Activated naive CD4-positive, alpha-beta T cell treated with anti-CD3 and anti-CD28 coated beads, Interleukin-2, amount 10 ng/mL, durations not matched to agents 7 days and 5 days (primary cell): ENCODE results near the gene CDT1.
A peak's percentile ranks its signal among the peaks of the same experiment; 100 is the strongest.

Experiments
- CTCF ChIA-PET: fragments of 350-600 bp; sonication (Branson Sonifier 250); formaldehyde crosslinking; loops from one replicate; lab custom pipeline; 2021; ENCODE audit warnings: antibody characterized with exemption; lab: Charles Lee
- DNase-seq: peaks from one replicate; pipeline ENCODE4 v3.0.0-alpha.2; 2020
- H3K27ac Mint-ChIP-seq: one replicate; pipeline ENCODE4 v1.8.0; 2021; ENCODE audit warnings: mild to moderate bottlenecking, moderate library complexity, mixed read lengths
- H3K27me3 Mint-ChIP-seq: one replicate; pipeline ENCODE4 v1.8.0; 2021; ENCODE audit warnings: mild to moderate bottlenecking, mixed read lengths
- H3K36me3 Mint-ChIP-seq: one replicate; pipeline ENCODE4 v1.8.0; 2021; ENCODE audit warnings: mixed read lengths
- H3K4me1 Mint-ChIP-seq: one replicate; pipeline ENCODE4 v1.8.0; 2021; ENCODE audit warnings: mixed read lengths
- H3K4me3 Mint-ChIP-seq: one replicate; pipeline ENCODE4 v1.8.0; 2021; ENCODE audit warnings: mild to moderate bottlenecking, moderate library complexity, mixed read lengths
- H3K9me3 Mint-ChIP-seq: one replicate; pipeline ENCODE4 v1.8.0; 2021; ENCODE audit warnings: mixed read lengths

Gene CDT1

DNA sequence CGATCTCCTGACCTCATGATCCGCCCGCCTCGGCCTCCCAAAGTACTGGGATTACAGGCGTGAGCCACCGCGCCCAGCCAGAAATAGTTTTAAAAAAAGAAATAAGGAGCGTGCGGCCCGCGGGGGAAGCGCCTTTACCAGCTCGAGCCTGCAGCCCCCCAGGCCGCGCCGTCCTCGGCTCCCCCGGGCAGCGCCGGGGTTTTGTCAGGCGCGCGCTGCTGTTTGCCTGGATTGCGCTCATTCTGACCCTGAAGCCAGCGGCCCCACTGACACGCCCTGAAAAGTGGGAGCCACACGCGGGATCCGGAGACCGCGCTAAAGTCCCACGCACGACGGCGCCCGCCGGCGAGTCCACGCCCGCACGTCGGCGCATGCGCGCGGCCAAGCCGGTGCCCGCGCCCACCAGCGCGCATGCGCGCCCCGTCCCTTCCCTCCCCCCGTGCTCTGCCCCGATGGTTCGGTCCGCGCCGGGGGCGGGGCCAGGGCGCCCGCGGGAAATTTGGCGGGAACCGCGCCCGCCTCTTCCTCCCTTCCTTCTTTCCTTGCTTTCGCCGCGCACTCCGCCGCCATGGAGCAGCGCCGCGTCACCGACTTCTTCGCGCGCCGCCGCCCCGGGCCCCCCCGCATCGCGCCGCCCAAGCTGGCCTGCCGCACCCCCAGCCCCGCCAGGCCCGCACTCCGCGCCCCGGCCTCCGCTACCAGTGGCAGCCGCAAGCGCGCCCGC is at the start of gene CDT1:
TSS of gene CDT1 (plus strand) at position 526 of the 724 bp plus-strand sequence. CDS start at position 569, 43 bp downstream.
- CTCF ChIA-PET = interaction anchor here (0.6 to 1.0 kb wide), 2 partner anchors 21 to 22 kb away, joined by 3 to 4 read pairs; no protein-coding TSS in a partner anchor
- H3K4me3 Mint-ChIP-seq = peak within 1 kb of the TSS; percentile 88
- peaks cover 30% of the 10 kb centered on the region for H3K36me3 Mint-ChIP-seq
- H3K27me3 Mint-ChIP-seq = no peaks in the 10 kb centered on the region
- DNase-seq = peak; percentile 84
- no peaks in the 10 kb centered on the region for H3K9me3 Mint-ChIP-seq
- peaks cover 44% of the 10 kb centered on the region for H3K4me1 Mint-ChIP-seq
- H3K27ac Mint-ChIP-seq = peak within 1 kb of the TSS; percentile 94

DNA sequence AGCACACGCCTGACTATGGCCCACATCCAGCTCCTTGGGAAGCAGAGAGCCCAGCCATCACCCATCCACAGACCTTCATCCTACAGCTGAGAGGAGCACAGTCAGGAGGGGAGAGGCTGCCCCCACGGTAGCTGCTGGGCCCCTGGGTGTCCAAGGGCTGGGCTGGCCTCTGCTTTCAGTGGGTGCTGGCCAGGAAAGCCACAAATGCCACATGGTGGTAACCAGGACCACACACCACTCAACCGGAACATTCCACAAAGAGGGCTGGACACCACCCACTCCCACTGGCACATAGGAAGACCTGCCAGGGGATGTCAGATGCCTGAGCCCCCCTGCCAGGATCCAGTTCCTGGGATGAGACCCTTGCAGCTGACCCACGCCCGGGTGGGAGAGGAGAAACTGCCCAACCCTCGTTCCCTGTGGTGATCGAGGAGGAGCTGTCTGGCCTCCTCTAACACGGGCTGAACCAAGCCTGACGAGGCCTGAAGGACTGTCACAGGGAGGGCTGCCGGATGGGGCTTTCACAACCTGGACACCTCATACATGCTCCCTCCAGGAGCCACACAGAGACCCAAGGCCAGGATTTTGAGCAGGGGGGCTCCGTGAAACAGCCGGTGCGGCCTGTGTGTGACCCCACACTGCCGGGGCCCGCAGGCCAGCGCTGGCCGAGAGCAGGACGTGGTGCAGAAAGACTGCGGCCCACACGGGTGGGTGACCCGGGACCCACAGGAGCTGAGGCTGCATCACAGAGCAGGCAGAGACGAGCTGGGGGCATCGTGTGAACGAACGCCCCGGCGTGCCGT is 49.3 kb upstream of the CDT1 start:
- H3K4me1 Mint-ChIP-seq = peaks cover 18% of the 10 kb centered on the region

DNA sequence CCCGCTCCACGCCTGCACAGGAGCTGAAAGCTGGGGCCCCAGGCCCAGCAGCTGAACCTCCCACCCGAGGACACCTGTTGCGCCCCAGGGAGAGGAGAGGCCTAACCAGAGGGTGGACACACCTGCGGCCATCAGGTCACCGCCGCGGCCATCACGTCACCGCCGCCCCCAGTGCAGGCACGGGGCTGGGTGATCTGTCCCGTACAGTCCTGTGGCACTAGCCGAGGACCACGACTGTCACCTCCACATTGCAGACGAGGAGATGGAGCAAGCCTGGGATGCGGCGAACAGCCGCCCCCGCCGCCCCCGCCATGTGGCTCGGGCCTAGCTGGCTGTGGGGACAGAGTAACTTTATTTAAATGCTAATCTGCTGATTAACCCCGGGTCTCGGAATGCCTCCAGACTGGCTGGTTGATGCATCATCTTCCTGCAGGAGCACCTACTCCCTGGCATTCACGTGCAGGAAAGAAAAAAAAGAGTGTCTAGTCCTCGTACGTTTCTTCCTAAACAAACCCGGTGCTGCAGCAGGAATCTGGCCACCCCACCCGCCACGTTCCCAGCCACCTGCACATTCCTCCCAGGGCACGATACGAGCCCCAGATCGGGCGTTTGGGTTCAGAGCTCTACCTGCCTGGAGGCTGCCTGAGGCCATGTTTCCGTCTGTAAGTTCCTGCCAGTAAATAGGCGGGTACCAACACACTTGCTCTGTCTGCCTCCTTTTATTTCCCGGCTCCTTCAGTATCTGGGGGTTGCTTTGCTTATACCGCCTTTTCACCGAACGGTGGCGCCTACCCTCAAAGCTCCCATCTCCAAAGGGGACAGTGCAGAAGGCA is 48.5 kb upstream of the CDT1 start:
- Mint-ChIP-seq H3K9me3 (no peaks in the 10 kb centered on the region), H3K27me3 (no peaks in the 10 kb centered on the region), H3K4me1 (peaks cover 23% of the 10 kb centered on the region), H3K4me3 (no peak overlapping the region), H3K36me3 (peaks cover 12% of the 10 kb centered on the region), H3K27ac (no peak overlapping the region)
- no peak for DNase-seq
- CTCF ChIA-PET = interaction anchor here (1.3 to 1.7 kb wide), 3 partner anchors 12 to 27 kb away, joined by 3 to 7 read pairs (median 5); no protein-coding TSS in a partner anchor

More for the DNA sequence above, 49.3 kb upstream of the CDT1 start:
- Mint-ChIP-seq H3K36me3 (peaks cover 12% of the 10 kb centered on the region), H3K27ac (no peak overlapping the region), H3K4me3 (no peak overlapping the region), H3K9me3 (no peaks in the 10 kb centered on the region), H3K27me3 (no peaks in the 10 kb centered on the region)
- CTCF ChIA-PET = interaction anchor here (1.1 to 1.7 kb wide), 3 partner anchors 11 to 17 kb away, joined by 4 to 7 read pairs (median 5); no protein-coding TSS in a partner anchor
- no peak for DNase-seq

DNA sequence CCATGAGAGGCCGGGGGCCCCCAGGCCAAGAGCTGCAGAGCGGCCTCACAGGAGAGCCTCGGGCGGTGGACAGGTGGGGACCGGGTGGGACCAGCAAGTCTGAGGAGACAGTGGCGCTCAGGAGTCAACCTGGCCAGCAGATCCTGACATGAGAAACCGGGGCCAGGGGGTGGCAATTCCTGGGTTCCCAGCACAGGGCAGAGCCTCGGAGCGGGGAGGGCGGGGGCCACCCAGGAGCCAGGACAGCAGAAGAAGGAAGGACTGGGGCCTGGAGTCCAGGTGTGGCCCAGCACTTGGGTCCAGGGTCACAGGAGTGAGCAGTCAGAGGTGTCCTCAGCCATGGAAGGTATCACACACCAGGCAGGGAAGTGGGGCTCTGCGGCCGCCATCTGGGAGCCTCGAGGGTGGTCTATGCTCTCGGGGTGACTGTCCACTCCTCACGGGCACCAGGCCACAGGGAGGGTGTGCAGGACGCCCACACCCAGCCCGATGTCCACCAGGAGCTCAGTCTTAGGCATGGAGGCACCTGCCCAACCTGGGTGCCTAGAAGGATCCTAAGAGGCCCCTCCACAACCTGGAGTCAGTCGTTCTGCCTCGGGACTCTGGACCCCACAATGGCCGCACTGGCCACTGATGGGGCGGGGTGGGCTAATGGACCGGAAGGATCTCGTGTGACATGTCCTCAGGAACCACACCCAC is 47.7 kb upstream of the CDT1 start:
- DNase-seq = no peak
- peaks cover 27% of the 10 kb centered on the region for H3K4me1 Mint-ChIP-seq
- no peak overlapping the region for H3K27ac Mint-ChIP-seq
- CTCF ChIA-PET = interaction anchor here (1.3 kb wide), 1 partner anchor 26 kb away, joined by 3 read pairs; no protein-coding TSS in a partner anchor
- peaks cover 12% of the 10 kb centered on the region for H3K36me3 Mint-ChIP-seq
- H3K9me3 Mint-ChIP-seq = no peaks in the 10 kb centered on the region
- H3K27me3 Mint-ChIP-seq = no peaks in the 10 kb centered on the region
- no peak overlapping the region for H3K4me3 Mint-ChIP-seq

DNA sequence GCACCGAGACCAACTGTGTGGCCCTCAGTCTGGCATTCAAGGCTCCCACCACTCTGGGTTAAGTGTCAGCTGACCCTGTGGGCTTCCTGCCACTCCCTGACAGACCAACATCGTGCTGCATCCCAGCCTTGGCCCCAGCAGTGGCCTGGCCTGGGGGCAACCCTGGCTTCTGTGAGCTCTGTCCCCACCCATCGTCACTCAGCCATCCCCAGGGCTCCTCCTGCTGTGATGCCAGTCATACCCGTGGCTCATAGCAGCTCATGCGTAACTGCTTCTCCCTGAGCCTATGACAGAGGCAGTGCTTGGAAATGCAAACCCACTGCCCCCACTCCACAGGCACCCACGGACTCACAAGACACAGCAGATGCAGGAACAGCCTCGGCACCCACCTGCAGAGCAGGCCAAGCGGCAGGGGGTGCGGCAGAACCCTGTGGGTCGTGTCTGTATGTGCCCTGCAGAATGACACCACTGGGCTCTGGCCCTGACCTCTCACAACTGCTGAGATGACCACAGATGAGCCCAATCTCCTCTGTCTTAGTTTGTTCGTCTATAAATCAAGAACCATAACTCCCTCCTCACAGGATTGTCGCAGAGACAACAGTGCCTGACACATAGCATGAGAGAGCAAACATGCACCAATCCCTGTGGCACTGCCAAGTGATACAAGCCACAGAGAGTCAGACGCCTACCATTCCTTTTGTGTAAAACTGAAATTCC is 45.2 kb upstream of the CDT1 start:
- Mint-ChIP-seq H3K4me1 (peaks cover 30% of the 10 kb centered on the region), H3K36me3 (peaks cover 9% of the 10 kb centered on the region), H3K27ac (no peak overlapping the region), H3K4me3 (no peak overlapping the region), H3K9me3 (no peaks in the 10 kb centered on the region), H3K27me3 (no peaks in the 10 kb centered on the region)
- CTCF ChIA-PET = interaction anchor here (0.5 to 3.3 kb wide), 3 partner anchors 13 to 99 kb away, joined by 3 to 14 read pairs (median 3); no protein-coding TSS in a partner anchor
- no peak for DNase-seq

DNA sequence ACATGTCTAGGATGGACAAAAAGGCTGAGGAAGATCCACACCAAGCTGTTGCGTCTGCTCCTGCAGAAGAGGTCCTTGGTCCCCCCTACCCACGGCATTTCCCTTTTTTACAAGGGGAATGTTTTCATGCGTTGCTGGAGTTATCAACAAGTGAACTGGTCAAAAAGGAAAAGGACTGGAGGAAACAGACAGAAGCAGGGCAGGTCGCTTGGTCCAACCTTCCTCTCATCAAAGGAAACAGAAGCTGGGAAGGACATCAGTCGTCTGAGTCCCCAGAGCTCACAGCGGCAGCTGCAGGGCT is 44.7 kb upstream of the CDT1 start:
- Mint-ChIP-seq H3K27me3 (no peaks in the 10 kb centered on the region), H3K27ac (no peak overlapping the region), H3K4me1 (peaks cover 29% of the 10 kb centered on the region), H3K4me3 (no peak overlapping the region), H3K36me3 (peaks cover 12% of the 10 kb centered on the region), H3K9me3 (no peaks in the 10 kb centered on the region)
- CTCF ChIA-PET = interaction anchor here (0.5 to 3.3 kb wide), 3 partner anchors 14 to 99 kb away, joined by 3 to 14 read pairs (median 3); no protein-coding TSS in a partner anchor
- DNase-seq = no peak

DNA sequence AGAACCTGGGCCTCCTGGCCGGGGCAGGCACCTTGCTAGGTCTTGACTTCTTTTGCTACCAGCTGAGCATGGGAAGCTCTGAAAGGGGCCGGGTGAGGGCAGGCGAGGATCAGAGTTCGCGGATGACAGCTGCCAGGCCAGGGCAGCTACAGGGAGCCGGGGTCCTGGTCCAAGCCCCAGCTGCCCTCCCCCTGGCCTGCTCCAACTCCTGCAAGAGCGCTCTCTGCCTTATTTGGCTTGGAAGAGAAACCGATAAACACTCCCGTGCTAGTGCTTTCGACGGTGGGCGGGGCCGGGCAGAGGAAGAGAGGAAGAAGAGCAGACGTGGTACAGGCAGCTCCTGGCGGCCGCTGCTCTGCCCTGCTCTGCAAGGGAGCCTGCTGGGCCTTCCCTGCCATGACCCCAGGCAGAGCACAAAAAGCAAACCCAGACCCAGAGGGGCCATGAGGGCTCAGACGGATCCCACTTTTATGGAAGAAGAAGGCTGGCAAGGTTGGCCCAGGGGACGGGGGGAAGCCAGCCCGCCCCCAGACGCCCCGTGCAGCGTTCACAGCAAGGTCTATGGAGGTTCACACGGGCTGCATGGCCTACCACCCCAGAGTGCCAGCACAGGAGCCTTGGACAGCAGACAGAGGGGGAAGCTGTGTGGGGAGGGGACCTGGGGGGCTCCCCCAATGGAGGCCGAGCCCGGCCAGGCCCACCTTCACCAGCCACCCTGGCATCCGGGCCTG is 44.2 kb upstream of the CDT1 start:
- CTCF ChIA-PET = interaction anchor here (0.7 to 3.3 kb wide), 3 partner anchors 21 to 98 kb away, joined by 3 to 14 read pairs (median 3); no protein-coding TSS in a partner anchor
- H3K9me3 Mint-ChIP-seq = no peaks in the 10 kb centered on the region
- no peaks in the 10 kb centered on the region for H3K27me3 Mint-ChIP-seq
- H3K4me1 Mint-ChIP-seq = peaks cover 29% of the 10 kb centered on the region
- H3K27ac Mint-ChIP-seq = peak overlapping the region; percentile 85
- peaks cover 13% of the 10 kb centered on the region for H3K36me3 Mint-ChIP-seq
- H3K4me3 Mint-ChIP-seq = no peak overlapping the region
- peak; percentile 68 for DNase-seq

DNA sequence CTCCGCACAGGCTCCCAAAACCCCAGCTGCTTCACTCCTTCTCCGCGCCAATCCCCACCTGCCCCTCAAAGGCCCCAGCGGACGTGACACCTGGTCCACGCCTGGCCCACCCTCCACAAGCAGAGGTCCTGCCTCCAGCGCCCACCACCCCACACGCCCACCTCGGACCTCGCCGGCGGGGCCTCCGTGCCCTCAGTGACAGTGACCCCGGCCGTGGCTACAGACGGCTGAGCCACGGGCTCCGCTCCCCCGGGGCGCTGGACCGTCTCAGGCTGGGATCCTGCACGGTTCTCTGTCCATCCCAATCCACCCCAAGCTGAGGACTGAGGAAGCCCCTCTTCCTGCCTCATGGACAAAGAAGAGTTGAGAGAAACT is 43.6 kb upstream of the CDT1 start:
- H3K27me3 Mint-ChIP-seq = no peaks in the 10 kb centered on the region
- H3K4me3 Mint-ChIP-seq = no peak overlapping the region
- no peak for DNase-seq

DNA sequence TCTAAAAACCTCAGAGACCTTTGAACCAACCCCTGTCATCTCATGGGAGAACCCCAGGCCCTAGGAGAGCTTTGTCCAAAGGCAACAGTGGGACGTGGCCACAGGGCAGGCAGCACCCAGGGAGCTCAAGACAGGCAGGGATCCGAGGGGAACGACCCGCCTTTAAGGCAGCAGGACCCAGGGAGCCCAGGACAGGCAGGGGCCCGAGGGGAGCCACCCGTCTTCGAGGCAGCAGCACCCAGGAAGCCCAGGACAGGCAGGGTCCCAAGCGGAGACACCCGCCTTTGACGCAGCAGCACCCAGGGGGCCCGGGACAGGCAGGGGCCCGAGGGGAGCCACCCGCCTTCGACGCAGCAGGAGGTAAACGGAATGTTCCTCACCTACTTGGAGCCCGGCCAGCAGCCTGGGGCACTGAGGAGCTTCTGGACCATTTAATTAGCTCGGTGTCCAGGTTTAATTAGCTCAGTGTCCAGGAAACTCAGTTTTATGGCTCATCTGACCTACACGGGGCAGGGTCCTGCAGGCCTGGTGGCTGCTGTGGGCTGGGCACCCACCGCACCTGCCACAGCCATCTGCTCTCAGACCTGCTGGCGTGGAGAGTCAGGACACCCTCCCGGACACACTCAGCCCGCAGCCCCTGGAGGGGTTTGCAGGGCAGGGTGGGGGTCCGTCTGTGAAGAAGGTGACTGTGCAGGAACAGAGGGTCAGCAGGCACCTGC is 43.0 kb upstream of the CDT1 start:
- Mint-ChIP-seq H3K4me3 (no peak overlapping the region), H3K9me3 (no peaks in the 10 kb centered on the region), H3K27ac (no peak overlapping the region), H3K27me3 (no peaks in the 10 kb centered on the region), H3K4me1 (peaks cover 27% of the 10 kb centered on the region), H3K36me3 (peaks cover 13% of the 10 kb centered on the region)
- no peak for DNase-seq
- CTCF ChIA-PET = interaction anchor here (1.1 kb wide), 1 partner anchor 21 kb away, joined by 3 read pairs; no protein-coding TSS in a partner anchor

More for the DNA sequence above, 43.6 kb upstream of the CDT1 start:
- CTCF ChIA-PET = interaction anchor here (1.1 kb wide), 1 partner anchor 22 kb away, joined by 3 read pairs; no protein-coding TSS in a partner anchor
- no peak overlapping the region for H3K27ac Mint-ChIP-seq
- peaks cover 29% of the 10 kb centered on the region for H3K4me1 Mint-ChIP-seq
- no peaks in the 10 kb centered on the region for H3K9me3 Mint-ChIP-seq
- peaks cover 13% of the 10 kb centered on the region for H3K36me3 Mint-ChIP-seq

DNA sequence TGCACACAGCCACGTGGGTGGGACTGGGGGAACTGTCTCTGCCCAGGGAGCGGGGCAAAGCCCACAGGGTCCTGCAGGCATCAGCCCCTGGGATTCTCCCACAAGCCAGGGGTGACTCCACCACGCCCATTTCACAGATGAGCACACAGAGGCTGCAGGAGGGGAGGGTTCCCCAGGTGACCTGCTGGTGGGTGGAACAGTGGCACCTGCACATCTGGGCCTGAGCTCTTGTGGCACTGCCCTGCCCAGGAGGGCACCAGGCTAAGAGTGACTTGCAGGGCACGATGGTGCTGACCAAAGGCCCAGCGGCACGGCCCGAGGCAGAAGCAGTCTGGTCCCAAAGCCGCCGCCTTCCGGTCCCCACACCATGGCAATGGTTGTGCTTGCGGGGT is 42.5 kb upstream of the CDT1 start:
- H3K4me1 Mint-ChIP-seq = peaks cover 27% of the 10 kb centered on the region
- DNase-seq = no peak
- no peak overlapping the region for H3K27ac Mint-ChIP-seq
- no peaks in the 10 kb centered on the region for H3K27me3 Mint-ChIP-seq
- no peaks in the 10 kb centered on the region for H3K9me3 Mint-ChIP-seq
- H3K36me3 Mint-ChIP-seq = peaks cover 14% of the 10 kb centered on the region
- no peak overlapping the region for H3K4me3 Mint-ChIP-seq
- CTCF ChIA-PET = no interaction called here

DNA sequence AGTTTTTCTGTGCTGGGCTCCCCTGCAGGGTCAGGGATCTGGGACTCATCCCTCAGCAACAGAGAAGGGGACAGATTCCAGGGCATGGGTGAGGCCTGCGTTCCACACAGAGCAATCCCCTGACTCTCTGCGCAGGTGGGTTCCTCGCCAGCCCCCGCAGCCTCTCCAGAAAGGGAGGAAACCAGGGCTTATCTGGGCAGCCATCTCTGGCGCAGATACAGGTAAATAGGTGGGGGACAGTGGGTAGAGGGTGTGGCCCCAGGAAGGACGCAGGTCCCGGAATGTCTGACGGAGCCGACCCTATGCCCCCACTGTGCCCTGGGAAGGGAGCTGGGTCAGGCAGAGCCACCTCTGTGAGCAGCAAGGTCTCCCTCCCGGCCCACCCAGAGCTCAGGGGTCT is 41.8 kb upstream of the CDT1 start:
- no peak overlapping the region for H3K4me3 Mint-ChIP-seq
- H3K36me3 Mint-ChIP-seq = peaks cover 15% of the 10 kb centered on the region
- no peaks in the 10 kb centered on the region for H3K9me3 Mint-ChIP-seq
- no peak for DNase-seq
- peaks cover 27% of the 10 kb centered on the region for H3K4me1 Mint-ChIP-seq
- CTCF ChIA-PET = no interaction called here
- no peak overlapping the region for H3K27ac Mint-ChIP-seq
- H3K27me3 Mint-ChIP-seq = no peaks in the 10 kb centered on the region
